Body of pancreas (tissue), 4 donors: ENCODE data around the gene ARHGAP26.

Source experiments
- POLR2A ChIP-seq, 3 donors: fragments of 450-650 bp; IDR thresholded peaks; one replicate each; pipeline ENCODE4 v1.6.1; 2016; ENCODE audit warnings: antibody characterized with exemption in 3 of 3, mild to moderate bottlenecking in 2 of 3
- TF ChIP-seq, protein P1 (sequence below), 7 experiments: fragments of 450-650 bp in 4 of 7; fragments of 200-600 bp in 3 of 7; sonication (generic) in 3 of 7; IDR thresholded peaks; one replicate each; pipeline ENCODE4 v1.5.1; 2016 to 2019; ENCODE audit warnings: antibody characterized with exemption in 7 of 7

DNA sequence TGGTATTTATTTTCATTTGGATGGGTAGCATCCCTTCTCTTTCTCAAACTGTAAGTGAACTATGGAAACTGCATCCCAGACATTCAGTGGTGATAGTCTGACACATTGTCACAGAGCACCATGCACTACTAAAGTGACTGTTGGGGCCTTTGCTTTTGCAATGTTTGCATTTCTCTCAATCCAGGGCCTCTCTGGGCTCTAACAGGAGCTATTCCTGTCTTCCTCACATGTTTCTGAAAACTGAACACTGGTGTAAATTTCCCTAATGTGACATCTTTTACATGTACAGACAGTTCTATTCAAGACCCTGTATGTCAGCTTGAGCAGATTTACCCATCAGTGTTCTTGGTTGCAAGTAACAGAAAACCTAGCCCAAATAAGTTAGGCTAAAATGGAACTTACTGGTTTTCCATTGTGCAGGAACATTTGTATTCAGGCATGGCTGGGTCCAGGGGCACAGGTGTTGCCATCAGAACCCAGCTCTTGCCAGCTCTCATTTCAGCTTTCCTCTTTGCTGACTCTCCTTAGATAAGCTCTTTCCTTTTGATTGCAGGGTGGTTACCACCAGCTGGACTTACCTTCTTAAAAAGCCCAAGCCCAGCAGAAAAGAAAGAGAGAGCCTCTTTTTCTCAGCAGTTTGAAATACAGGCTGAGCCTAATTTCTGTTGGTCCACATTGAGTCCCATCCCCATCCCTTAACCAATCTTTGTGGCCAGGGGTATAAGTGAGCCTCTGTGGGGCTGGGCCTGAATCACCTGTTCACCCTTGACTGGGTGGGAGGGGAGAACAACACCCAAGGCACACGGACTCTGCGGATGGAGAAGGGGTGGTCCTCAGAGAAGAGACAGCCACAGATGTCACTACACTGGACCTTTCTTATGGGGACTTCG, 399.0 kb downstream of the ARHGAP26 start:
- TF ChIP-seq, protein P1, sequence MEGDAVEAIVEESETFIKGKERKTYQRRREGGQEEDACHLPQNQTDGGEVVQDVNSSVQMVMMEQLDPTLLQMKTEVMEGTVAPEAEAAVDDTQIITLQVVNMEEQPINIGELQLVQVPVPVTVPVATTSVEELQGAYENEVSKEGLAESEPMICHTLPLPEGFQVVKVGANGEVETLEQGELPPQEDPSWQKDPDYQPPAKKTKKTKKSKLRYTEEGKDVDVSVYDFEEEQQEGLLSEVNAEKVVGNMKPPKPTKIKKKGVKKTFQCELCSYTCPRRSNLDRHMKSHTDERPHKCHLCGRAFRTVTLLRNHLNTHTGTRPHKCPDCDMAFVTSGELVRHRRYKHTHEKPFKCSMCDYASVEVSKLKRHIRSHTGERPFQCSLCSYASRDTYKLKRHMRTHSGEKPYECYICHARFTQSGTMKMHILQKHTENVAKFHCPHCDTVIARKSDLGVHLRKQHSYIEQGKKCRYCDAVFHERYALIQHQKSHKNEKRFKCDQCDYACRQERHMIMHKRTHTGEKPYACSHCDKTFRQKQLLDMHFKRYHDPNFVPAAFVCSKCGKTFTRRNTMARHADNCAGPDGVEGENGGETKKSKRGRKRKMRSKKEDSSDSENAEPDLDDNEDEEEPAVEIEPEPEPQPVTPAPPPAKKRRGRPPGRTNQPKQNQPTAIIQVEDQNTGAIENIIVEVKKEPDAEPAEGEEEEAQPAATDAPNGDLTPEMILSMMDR (IDR thresholded peaks at IDR 0.05), result no peak
- TF ChIP-seq POLR2A (IDR thresholded peaks at IDR 0.05), result no peak
